WTC11 (cell line): ENCODE data around the gene ARHGEF39. TPM values are rescaled to one million over a fixed set of nuclear protein-coding genes. Genes with fewer than 3 reads are reported as not detected.

Source experiments
- ATAC-seq: fragments of 200-7000 bp; cut with Tn5 transposase; 2 replicates; pipeline ENCODE4 v1.10.0; 2021; ENCODE audit warnings: mild to moderate bottlenecking, moderate library complexity
- CTCF ChIA-PET: fragments of 300-600 bp; sonication (Branson Sonifier 250); formaldehyde crosslinking; loops from one replicate; lab custom pipeline; 2021; ENCODE audit warnings: antibody characterized with exemption; lab: Charles Lee
- POLR2A ChIA-PET: fragments of 350-600 bp; sonication (Branson Sonifier 250); formaldehyde crosslinking; loops from one replicate; lab custom pipeline; 2021; ENCODE audit warnings: antibody characterized with exemption; lab: Charles Lee
- DNase-seq: peaks from one replicate; pipeline ENCODE4 v3.0.0; 2021; ENCODE audit warnings: low spot score
- H3K27ac Mint-ChIP-seq: 2 replicates; pipeline ENCODE4 v1.8.0; 2021; ENCODE audit warnings: mixed read lengths
- H3K27me3 Mint-ChIP-seq: 2 replicates; pipeline ENCODE4 v1.8.0; 2021; ENCODE audit warnings: low read depth, mild to moderate bottlenecking, moderate library complexity, mixed read lengths
- H3K36me3 Mint-ChIP-seq: 2 replicates; pipeline ENCODE4 v1.8.0; 2021; ENCODE audit warnings: mixed read lengths
- H3K4me1 Mint-ChIP-seq: 2 replicates; pipeline ENCODE4 v1.8.0; 2022; ENCODE audit warnings: mixed read lengths
- H3K4me3 Mint-ChIP-seq: 2 replicates; pipeline ENCODE4 v1.8.0; 2021; ENCODE audit warnings: mild to moderate bottlenecking, moderate library complexity, mixed read lengths
- H3K9me3 Mint-ChIP-seq: 2 replicates; pipeline ENCODE4 v1.8.0; 2021; ENCODE audit warnings: mixed read lengths
- ATF1 ChIP-seq: sonication (generic); formaldehyde crosslinking; IDR thresholded peaks from 2 replicates; pipeline ENCODE4 v1.8.1; 2023; ENCODE audit warnings: mild to moderate bottlenecking, moderate library complexity, missing genetic modification reagents
- CREB1 ChIP-seq: sonication (generic); formaldehyde crosslinking; IDR thresholded peaks from 2 replicates; pipeline ENCODE4 v1.8.0; 2023; ENCODE audit warnings: mild to moderate bottlenecking, missing genetic modification reagents
- FOXK1 ChIP-seq: sonication (generic); formaldehyde crosslinking; IDR thresholded peaks from 2 replicates; pipeline ENCODE4 v1.8.0; 2022; ENCODE audit warnings: mild to moderate bottlenecking, moderate library complexity, missing genetic modification reagents
- FOXP1 ChIP-seq: sonication (generic); formaldehyde crosslinking; IDR thresholded peaks from 2 replicates; pipeline ENCODE4 v1.8.0; 2022; ENCODE audit warnings: missing genetic modification reagents, mild to moderate bottlenecking, moderate library complexity, borderline replicate concordance
- JUN ChIP-seq: sonication (generic); formaldehyde crosslinking; IDR thresholded peaks from 2 replicates; pipeline ENCODE4 v1.8.0; 2023; ENCODE audit warnings: mild to moderate bottlenecking, missing genetic modification reagents
- MYBL2 ChIP-seq: sonication (generic); formaldehyde crosslinking; IDR thresholded peaks from 2 replicates; pipeline ENCODE4 v1.8.1; 2023; ENCODE audit warnings: mild to moderate bottlenecking, moderate library complexity, missing genetic modification reagents
- NFE2L1 ChIP-seq: sonication (generic); formaldehyde crosslinking; IDR thresholded peaks from 2 replicates; pipeline ENCODE4 v1.8.1; 2023; ENCODE audit warnings: missing genetic modification reagents
- NR3C1 ChIP-seq: sonication (generic); formaldehyde crosslinking; conservative IDR thresholded peaks from 2 replicates; pipeline ENCODE4 v1.8.1; 2023; ENCODE audit warnings: low read depth, mild to moderate bottlenecking, missing genetic modification reagents
- RORB ChIP-seq: fragments of 250-450 bp; sonication (Bioruptor Pico); IDR thresholded peaks from 2 replicates; pipeline ENCODE4 v1.9.0; 2021; ENCODE audit warnings: mild to moderate bottlenecking
- SMAD4 ChIP-seq: sonication (generic); formaldehyde crosslinking; IDR thresholded peaks from 2 replicates; pipeline ENCODE4 v1.8.0; 2022; ENCODE audit warnings: mild to moderate bottlenecking, missing genetic modification reagents
- SP1 ChIP-seq: sonication (generic); formaldehyde crosslinking; conservative IDR thresholded peaks from 2 replicates; pipeline ENCODE4 v1.8.1; 2022; ENCODE audit warnings: missing genetic modification reagents
- ZBTB21 ChIP-seq: sonication (generic); formaldehyde crosslinking; IDR thresholded peaks from 2 replicates; pipeline ENCODE4 v1.8.1; 2023; ENCODE audit warnings: mild to moderate bottlenecking, missing genetic modification reagents, borderline replicate concordance
- ZNF138 ChIP-seq: sonication (generic); formaldehyde crosslinking; conservative IDR thresholded peaks from 2 replicates; pipeline ENCODE4 v1.8.1; 2022; ENCODE audit warnings: mild to moderate bottlenecking, moderate library complexity, missing genetic modification reagents
- ZNF219 ChIP-seq: sonication (generic); formaldehyde crosslinking; IDR thresholded peaks from 2 replicates; pipeline ENCODE4 v1.8.0; 2023; ENCODE audit warnings: missing genetic modification reagents, mild to moderate bottlenecking, borderline replicate concordance
- ZNF263 ChIP-seq: sonication (generic); formaldehyde crosslinking; IDR thresholded peaks from 2 replicates; pipeline ENCODE4 v1.8.1; 2022; ENCODE audit warnings: low read depth, mild to moderate bottlenecking, moderate library complexity, missing genetic modification reagents
- ZNF396 ChIP-seq: fragments of 250-450 bp; sonication (Bioruptor Pico); IDR thresholded peaks from 2 replicates; pipeline ENCODE4 v1.8.0; 2021; ENCODE audit warnings: mild to moderate bottlenecking, moderate library complexity, borderline replicate concordance
- ZNF423 ChIP-seq: fragments of 250-450 bp; sonication (Bioruptor Pico); IDR thresholded peaks from 2 replicates; pipeline ENCODE4 v2.1.2; 2022; ENCODE audit warnings: mild to moderate bottlenecking, moderate library complexity
- total RNA-seq: library from RNA; stranded (reverse); gene quantifications from 3 replicates; pipeline ENCODE4 v1.2.3, GENCODE V29; 2021
- TF ChIP-seq, protein P1 (sequence below): sonication (generic); formaldehyde crosslinking; IDR thresholded peaks from 2 replicates; pipeline ENCODE4 v1.8.1; 2022; ENCODE audit warnings: mild to moderate bottlenecking, missing genetic modification reagents, moderate library complexity, borderline replicate concordance
- TF ChIP-seq, protein P2 (sequence below): sonication (generic); formaldehyde crosslinking; IDR thresholded peaks from 2 replicates; pipeline ENCODE4 v1.8.1; 2022; ENCODE audit warnings: mild to moderate bottlenecking, moderate library complexity, missing genetic modification reagents
- TF ChIP-seq, protein P3 (sequence below): sonication (generic); formaldehyde crosslinking; IDR thresholded peaks from 2 replicates; pipeline ENCODE4 v1.8.1; 2022; ENCODE audit warnings: low read depth, mild to moderate bottlenecking, moderate library complexity, missing genetic modification reagents, borderline replicate concordance
- TF ChIP-seq, protein P4 (sequence below): sonication (generic); formaldehyde crosslinking; IDR thresholded peaks from 2 replicates; pipeline ENCODE4 v1.8.0; 2023; ENCODE audit warnings: missing genetic modification reagents, mild to moderate bottlenecking, borderline replicate concordance
- TF ChIP-seq, protein P5 (sequence below): fragments of 250-450 bp; sonication (Bioruptor Pico); IDR thresholded peaks from 2 replicates; pipeline ENCODE4 v1.9.0; 2021; ENCODE audit warnings: mild to moderate bottlenecking

The ARHGEF39 gene
- total RNA-seq, 1 experiment from 2014 or later: 23.8 TPM

DNA sequence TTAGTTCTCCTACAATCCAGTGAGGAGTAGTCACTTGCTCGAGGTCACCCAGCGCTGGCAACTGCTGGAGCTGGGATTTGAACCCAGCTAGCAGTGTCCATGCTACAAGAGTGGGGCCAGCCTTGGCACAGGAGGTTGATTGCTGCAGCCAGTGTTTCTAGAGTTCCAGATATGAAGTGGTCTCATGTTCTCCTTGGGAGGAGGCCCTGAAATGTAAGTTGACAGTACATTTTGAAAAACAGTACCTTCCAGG is 6.1 kb downstream of the ARHGEF39 start:
- Mint-ChIP-seq H3K4me3 (peak overlapping the region; percentile 85), H3K9me3 (no peaks in the 10 kb centered on the region), H3K27ac (peak overlapping the region; percentile 64), H3K4me1 (peaks cover 31% of the 10 kb centered on the region), H3K36me3 (peaks cover 39% of the 10 kb centered on the region), H3K27me3 (peaks cover 23% of the 10 kb centered on the region)
- TF ChIP-seq RORB (CRISPR knock-in tag): no peak
- TF ChIP-seq MYBL2: 0 out of 2 replicates have a peak, but pooled peaks have one; percentile 1
- TF ChIP-seq ATF1 (CRISPR knock-in tag): no peak
- TF ChIP-seq ZNF263 (CRISPR knock-in tag): no peak
- ATAC-seq (no peak), DNase-seq (no peak)
- ChIA-PET CTCF (interaction anchor here (1.0 to 10.2 kb wide), 14 partner anchors 9 to 132 kb away, joined by 3 to 127 read pairs (median 13); partner anchors contain the start of genes CREB3, SIT1, TESK1 and TLN1), POLR2A (interaction anchor here (2.3 to 6.8 kb wide), 2 partner anchors 12 to 32 kb away, joined by 21 to 38 read pairs; partner anchors contain the start of gene TPM2)

DNA sequence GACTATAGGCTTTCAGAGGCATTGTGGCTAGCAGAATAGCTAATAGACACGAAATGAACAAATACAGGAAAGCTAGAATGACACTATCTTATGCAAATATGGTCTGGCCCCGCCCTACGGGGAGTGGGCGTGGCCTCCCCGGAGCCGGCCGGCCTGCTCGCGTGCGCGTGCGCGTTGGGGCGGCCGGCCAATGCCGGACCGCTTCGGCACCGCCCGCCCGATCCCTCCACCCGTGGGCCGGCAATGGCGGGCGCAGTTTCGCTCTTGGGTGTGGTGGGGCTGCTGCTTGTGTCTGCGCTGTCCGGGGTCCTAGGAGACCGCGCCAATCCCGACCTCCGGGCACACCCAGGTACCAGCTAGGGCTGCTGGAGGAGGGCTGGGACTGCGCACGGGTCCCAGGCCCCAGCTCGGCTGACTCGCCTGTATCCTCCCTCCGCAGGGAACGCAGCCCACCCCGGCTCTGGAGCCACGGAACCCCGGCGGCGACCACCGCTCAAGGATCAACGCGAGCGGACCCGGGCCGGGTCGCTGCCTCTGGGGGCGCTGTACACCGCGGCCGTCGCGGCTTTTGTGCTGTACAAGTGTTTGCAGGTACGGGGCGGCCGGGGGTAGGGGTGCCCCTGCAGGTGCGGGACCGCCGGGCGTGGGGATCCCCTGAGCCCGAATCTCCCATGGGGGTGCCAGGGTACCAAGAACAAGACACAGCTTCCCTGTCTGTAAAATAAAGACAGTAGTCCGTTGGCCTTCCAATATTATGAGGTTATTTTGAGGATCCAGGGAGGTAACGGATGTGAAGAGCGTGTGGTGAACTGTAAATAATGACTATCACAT is 6.6 kb downstream of the ARHGEF39 start, which contains the start of gene CCDC107:
Gene CCDC107 (plus strand): TSS at position 156 of the 831 bp plus-strand sequence. CDS start 88 bp downstream, at position 244.
- H3K4me3 Mint-ChIP-seq: peak within 1 kb of the TSS; percentile 85
- CTCF ChIA-PET: interaction anchor here (0.6 to 10.2 kb wide), 28 partner anchors 9 to 623 kb away, joined by 3 to 127 read pairs (median 5); partner anchors contain the start of genes CREB3, HINT2, SIT1 and TESK1
- H3K36me3 Mint-ChIP-seq: peaks cover 38% of the 10 kb centered on the region
- ATAC-seq (peak; percentile 58), DNase-seq (peak; percentile 84)
- H3K4me1 Mint-ChIP-seq: peaks cover 27% of the 10 kb centered on the region
- H3K27me3 Mint-ChIP-seq: peaks cover 23% of the 10 kb centered on the region
- peak within 1 kb of the TSS; percentile 100 for H3K27ac Mint-ChIP-seq
- no peaks in the 10 kb centered on the region for H3K9me3 Mint-ChIP-seq
- POLR2A ChIA-PET: interaction anchor here (0.8 to 6.8 kb wide), 5 partner anchors 12 to 98 kb away, joined by 3 to 38 read pairs (median 5); partner anchors contain the start of gene TPM2
- TF ChIP-seq FOXP1 (peak; percentile 77; the same call in 1 of the 2 replicates), JUN (CRISPR knock-in tag) (0 out of 2 replicates have a peak, but pooled peaks have one; percentile 41), SP1 (CRISPR knock-in tag) (0 out of 2 replicates have a peak, but pooled peaks have one; percentile 13), ZNF138 (CRISPR knock-in tag) (peak; percentile 91; the same call in 1 of the 2 replicates), NR3C1 (0 out of 2 replicates have a peak, but pooled peaks have one; percentile 43), ZNF423 (CRISPR knock-in tag) (no peak), ZNF219 (CRISPR knock-in tag) (no peak), FOXK1 (CRISPR knock-in tag) (peak; percentile 78; the same call in 1 of the 2 replicates), ZNF396 (CRISPR knock-in tag) (no peak), ZBTB21 (CRISPR knock-in tag) (peak; percentile 19; the same call in 1 of the 2 replicates), SMAD4 (CRISPR knock-in tag) (peak; percentile 49; the same call in 1 of the 2 replicates), CREB1 (CRISPR knock-in tag) (0 out of 2 replicates have a peak, but pooled peaks have one; percentile 37), NFE2L1 (no peak)
- TF ChIP-seq, protein P1, sequence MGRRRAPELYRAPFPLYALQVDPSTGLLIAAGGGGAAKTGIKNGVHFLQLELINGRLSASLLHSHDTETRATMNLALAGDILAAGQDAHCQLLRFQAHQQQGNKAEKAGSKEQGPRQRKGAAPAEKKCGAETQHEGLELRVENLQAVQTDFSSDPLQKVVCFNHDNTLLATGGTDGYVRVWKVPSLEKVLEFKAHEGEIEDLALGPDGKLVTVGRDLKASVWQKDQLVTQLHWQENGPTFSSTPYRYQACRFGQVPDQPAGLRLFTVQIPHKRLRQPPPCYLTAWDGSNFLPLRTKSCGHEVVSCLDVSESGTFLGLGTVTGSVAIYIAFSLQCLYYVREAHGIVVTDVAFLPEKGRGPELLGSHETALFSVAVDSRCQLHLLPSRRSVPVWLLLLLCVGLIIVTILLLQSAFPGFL: peak; percentile 71; the same call in 1 of the 2 replicates
- TF ChIP-seq, protein P2, sequence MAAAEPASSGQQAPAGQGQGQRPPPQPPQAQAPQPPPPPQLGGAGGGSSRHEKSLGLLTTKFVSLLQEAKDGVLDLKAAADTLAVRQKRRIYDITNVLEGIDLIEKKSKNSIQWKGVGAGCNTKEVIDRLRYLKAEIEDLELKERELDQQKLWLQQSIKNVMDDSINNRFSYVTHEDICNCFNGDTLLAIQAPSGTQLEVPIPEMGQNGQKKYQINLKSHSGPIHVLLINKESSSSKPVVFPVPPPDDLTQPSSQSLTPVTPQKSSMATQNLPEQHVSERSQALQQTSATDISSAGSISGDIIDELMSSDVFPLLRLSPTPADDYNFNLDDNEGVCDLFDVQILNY (CRISPR knock-in tag): peak; percentile 54; the same call in 1 of the 2 replicates
- TF ChIP-seq, protein P3, sequence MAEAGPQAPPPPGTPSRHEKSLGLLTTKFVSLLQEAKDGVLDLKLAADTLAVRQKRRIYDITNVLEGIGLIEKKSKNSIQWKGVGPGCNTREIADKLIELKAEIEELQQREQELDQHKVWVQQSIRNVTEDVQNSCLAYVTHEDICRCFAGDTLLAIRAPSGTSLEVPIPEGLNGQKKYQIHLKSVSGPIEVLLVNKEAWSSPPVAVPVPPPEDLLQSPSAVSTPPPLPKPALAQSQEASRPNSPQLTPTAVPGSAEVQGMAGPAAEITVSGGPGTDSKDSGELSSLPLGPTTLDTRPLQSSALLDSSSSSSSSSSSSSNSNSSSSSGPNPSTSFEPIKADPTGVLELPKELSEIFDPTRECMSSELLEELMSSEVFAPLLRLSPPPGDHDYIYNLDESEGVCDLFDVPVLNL (CRISPR knock-in tag): 0 out of 2 replicates have a peak, but pooled peaks have one; percentile 44
- TF ChIP-seq, protein P4, sequence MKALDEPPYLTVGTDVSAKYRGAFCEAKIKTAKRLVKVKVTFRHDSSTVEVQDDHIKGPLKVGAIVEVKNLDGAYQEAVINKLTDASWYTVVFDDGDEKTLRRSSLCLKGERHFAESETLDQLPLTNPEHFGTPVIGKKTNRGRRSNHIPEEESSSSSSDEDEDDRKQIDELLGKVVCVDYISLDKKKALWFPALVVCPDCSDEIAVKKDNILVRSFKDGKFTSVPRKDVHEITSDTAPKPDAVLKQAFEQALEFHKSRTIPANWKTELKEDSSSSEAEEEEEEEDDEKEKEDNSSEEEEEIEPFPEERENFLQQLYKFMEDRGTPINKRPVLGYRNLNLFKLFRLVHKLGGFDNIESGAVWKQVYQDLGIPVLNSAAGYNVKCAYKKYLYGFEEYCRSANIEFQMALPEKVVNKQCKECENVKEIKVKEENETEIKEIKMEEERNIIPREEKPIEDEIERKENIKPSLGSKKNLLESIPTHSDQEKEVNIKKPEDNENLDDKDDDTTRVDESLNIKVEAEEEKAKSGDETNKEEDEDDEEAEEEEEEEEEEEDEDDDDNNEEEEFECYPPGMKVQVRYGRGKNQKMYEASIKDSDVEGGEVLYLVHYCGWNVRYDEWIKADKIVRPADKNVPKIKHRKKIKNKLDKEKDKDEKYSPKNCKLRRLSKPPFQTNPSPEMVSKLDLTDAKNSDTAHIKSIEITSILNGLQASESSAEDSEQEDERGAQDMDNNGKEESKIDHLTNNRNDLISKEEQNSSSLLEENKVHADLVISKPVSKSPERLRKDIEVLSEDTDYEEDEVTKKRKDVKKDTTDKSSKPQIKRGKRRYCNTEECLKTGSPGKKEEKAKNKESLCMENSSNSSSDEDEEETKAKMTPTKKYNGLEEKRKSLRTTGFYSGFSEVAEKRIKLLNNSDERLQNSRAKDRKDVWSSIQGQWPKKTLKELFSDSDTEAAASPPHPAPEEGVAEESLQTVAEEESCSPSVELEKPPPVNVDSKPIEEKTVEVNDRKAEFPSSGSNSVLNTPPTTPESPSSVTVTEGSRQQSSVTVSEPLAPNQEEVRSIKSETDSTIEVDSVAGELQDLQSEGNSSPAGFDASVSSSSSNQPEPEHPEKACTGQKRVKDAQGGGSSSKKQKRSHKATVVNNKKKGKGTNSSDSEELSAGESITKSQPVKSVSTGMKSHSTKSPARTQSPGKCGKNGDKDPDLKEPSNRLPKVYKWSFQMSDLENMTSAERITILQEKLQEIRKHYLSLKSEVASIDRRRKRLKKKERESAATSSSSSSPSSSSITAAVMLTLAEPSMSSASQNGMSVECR: 0 out of 2 replicates have a peak, but pooled peaks have one; percentile 18
- TF ChIP-seq, protein P5, sequence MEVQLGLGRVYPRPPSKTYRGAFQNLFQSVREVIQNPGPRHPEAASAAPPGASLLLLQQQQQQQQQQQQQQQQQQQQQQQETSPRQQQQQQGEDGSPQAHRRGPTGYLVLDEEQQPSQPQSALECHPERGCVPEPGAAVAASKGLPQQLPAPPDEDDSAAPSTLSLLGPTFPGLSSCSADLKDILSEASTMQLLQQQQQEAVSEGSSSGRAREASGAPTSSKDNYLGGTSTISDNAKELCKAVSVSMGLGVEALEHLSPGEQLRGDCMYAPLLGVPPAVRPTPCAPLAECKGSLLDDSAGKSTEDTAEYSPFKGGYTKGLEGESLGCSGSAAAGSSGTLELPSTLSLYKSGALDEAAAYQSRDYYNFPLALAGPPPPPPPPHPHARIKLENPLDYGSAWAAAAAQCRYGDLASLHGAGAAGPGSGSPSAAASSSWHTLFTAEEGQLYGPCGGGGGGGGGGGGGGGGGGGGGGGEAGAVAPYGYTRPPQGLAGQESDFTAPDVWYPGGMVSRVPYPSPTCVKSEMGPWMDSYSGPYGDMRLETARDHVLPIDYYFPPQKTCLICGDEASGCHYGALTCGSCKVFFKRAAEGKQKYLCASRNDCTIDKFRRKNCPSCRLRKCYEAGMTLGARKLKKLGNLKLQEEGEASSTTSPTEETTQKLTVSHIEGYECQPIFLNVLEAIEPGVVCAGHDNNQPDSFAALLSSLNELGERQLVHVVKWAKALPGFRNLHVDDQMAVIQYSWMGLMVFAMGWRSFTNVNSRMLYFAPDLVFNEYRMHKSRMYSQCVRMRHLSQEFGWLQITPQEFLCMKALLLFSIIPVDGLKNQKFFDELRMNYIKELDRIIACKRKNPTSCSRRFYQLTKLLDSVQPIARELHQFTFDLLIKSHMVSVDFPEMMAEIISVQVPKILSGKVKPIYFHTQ (CRISPR knock-in tag): no peak
